ENCODE data around the gene FIGNL1.

GRCh38 chr7:50400114-50400513, 50.0 kb downstream of the FIGNL1 start:
- TF ChIP-seq CTCF (conservative IDR thresholded peaks at IDR 0.05; ENCODE audit: low read depth, low read length) (no peak), ELK1 (IDR thresholded peaks at IDR 0.05; ENCODE audit: borderline replicate concordance, low read depth, low read length) (no peak), POLR2A (IDR thresholded peaks at IDR 0.05; ENCODE audit: low read depth, low read length) (no peak), RAD21 (IDR thresholded peaks at IDR 0.05; ENCODE audit: low read length) (no peak), RFX5 (IDR thresholded peaks at IDR 0.05; ENCODE audit: low read depth, low read length) (no peak), CEBPB (IDR thresholded peaks at IDR 0.05; ENCODE audit: low read depth, low read length) (no peak), MXI1 (IDR thresholded peaks at IDR 0.05; ENCODE audit: borderline replicate concordance, low read depth, low read length) (no peak), SMC3 (IDR thresholded peaks at IDR 0.05; ENCODE audit: low read depth, low read length) (no peak), BHLHE40 (IDR thresholded peaks at IDR 0.05; ENCODE audit: low read depth, low read length) (no peak), USF2 (IDR thresholded peaks at IDR 0.05; ENCODE audit: low read depth, low read length) (no peak), FOS (IDR thresholded peaks at IDR 0.05; ENCODE audit: low read depth, low read length) (no peak), NFE2L2 (IDR thresholded peaks at IDR 0.05; ENCODE audit: low read depth, low read length) (no peak), MAFK (IDR thresholded peaks at IDR 0.05; ENCODE audit: low read depth, low read length) (no peak)
